Middle frontal gyrus (tissue), 1 donor: ENCODE results near the gene ZNF740.
A peak's percentile ranks its signal among the peaks of the same experiment; 100 is the strongest.
"Not testable (repeated sequence)": the region's sequence is repeated elsewhere in the genome, so short reads cannot be mapped to it uniquely, and the experiment has no call there.

Experiments used
- DNase-seq: peaks from one replicate; pipeline ENCODE4 v3.0.0-alpha.2; 2015; ENCODE audit warnings: low spot score; ENCODE audit errors: extremely low spot score

The ZNF740 gene

DNA sequence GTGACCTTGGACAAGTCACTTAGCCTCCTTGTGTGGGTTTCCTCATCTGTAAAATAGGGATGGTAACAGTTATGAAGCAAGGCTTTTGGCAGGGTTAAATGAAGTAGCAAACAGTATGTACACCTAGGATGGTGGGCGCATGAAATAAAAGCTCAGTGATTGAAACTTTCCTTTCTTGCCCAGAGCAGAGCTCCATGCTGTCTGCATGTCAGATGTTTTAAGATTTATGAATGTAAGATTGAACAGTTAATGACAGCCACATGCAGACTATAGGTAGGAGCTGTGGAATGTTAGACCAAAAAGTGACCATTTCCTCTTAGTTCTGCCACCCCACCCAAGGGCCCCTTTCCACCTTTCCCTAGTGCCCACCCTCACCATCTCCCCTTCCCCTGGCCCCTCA lies 14.5 kb downstream of the ZNF740 start:
- no peak for DNase-seq

DNA sequence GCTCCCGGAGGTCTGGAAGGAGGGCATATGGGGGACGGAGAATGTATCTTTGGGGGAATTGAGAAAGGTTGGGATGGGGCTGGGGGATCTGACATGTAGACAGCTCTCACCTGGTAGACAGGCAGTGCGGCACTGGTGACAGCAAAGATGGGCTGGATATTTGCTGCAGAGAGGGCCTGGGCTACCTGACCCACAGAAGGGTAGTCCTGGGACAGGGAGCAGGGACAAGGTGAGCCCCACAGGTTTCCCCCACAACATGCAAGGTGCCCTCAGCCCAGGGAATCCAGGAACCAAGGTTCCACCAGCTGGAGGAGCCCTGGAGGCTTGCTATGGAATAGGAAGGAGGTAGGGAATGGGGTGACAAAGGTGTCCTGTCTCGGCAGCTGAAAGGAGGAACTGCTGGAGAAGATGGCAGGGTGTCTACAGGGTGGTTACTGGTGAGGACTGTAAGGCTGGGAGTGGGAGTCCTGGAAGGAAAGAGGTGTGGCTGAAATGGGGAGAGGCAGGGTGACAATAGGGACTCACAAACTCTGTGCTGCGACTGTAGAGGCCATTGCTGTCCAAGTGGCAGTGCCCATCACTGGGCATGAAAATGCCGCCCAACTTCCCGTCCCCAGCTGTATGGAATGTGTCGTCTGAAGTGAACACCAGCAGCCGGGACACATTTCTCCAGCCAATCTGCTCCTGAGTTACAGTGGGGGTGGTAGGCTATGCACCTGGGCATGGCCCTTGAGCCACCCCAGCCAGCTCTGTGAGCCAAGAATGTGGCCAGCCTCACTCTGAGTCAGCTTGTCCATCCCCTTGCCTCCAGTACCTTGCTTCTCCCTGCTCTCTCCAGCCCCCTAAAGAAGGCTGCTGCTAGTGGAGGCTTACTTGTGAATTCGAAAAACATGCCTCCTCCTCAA lies 15.2 kb downstream of the ZNF740 start:
- no peak for DNase-seq

DNA sequence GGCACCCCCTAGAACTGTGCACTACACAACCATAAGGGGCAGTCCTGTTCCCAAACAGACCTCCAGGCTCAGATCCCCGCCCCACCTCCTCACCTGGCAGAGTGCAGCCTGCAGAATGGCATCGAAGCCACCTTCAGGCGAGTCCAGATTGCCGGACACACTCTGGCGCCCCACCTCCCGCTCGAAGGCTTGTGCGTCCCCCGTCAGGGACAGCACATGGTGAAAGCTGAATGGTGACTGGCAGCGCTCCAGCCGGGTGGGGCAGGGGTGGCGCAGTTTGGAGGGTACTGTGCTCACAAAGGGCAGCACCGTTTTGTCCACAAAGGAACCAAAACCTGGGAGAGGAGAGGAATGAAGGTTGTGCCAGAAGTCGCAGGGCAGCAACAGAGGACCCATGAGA lies 16.0 kb downstream of the ZNF740 start:
- DNase-seq = no peak

GRCh38 chr12:53197011-53197640 lies 16.6 kb downstream of the ZNF740 start:
- no peak for DNase-seq

GRCh38 chr12:53198486-53199110 lies 18.1 kb downstream of the ZNF740 start:
- DNase-seq = no peak

GRCh38 chr12:53199700-53200099 lies 19.2 kb downstream of the ZNF740 start:
- no peak for DNase-seq

- no peak for DNase-seq
These were observed 19.6 kb downstream of the ZNF740 start for GRCh38 chr12:53200107-53200457.

GRCh38 chr12:53200458-53201176 lies 20.1 kb downstream of the ZNF740 start:
- no peak for DNase-seq

GRCh38 chr12:53201177-53201541 lies 20.6 kb downstream of the ZNF740 start:
- no peak for DNase-seq

DNA sequence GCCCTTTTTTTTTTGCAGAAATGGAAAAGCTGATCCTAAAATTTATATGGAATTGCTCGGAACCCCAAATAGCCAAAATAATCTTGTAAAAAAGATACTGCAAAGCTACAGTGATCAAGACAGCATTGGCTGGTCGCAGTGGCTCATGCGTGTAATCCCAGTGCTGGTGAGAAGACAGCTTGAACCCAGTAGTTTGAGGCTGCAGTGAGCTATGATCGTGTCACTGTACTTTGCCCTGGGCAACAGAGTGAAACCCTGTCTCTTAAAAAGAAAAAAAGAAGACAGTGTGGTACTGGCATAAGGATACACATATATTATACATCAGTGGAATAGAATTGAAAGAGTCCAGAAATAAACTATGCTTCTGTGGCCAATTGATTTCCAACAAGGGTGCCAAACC lies 21.1 kb downstream of the ZNF740 start:
- DNase-seq = no peak

GRCh38 chr12:53202316-53202715 lies 21.8 kb downstream of the ZNF740 start:
- not testable (repeated sequence) for DNase-seq

DNA sequence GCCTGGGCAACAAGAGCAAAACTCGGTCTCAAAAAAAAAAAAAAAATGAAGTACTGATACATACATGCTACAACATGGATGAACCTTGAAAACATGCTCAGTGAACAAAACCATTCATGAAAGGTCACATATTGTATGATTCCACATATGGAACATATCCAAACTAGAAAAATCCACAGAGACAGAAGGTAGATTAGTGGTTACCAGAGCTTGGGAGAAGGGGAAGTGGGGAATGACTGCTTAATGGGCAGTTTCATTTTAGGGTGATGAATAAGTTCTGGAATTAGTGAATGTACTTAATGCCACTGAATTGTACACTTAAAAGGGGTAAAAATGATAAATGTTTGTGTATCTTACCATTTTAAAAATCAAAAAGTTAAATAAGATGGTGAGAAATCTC lies 23.8 kb downstream of the ZNF740 start:
- no peak for DNase-seq

- DNase-seq = no peak
These were observed 25.4 kb downstream of the ZNF740 start for GRCh38 chr12:53205747-53206419.

- DNase-seq = no peak
These were observed 26.5 kb downstream of the ZNF740 start, which contains the start of gene ITGB7 for GRCh38 chr12:53207042-53207441. ITGB7 (minus strand) TSS chr12:53207251; CDS start chr12:53200443, 6,808 bp downstream.

- no peak for DNase-seq
These were observed 27.9 kb downstream of the ZNF740 start for GRCh38 chr12:53208435-53208834.

- no peak for DNase-seq
These were observed 28.4 kb downstream of the ZNF740 start for GRCh38 chr12:53208877-53209463.

- no peak for DNase-seq
These were observed 30.3 kb downstream of the ZNF740 start for GRCh38 chr12:53210843-53211242.

DNA sequence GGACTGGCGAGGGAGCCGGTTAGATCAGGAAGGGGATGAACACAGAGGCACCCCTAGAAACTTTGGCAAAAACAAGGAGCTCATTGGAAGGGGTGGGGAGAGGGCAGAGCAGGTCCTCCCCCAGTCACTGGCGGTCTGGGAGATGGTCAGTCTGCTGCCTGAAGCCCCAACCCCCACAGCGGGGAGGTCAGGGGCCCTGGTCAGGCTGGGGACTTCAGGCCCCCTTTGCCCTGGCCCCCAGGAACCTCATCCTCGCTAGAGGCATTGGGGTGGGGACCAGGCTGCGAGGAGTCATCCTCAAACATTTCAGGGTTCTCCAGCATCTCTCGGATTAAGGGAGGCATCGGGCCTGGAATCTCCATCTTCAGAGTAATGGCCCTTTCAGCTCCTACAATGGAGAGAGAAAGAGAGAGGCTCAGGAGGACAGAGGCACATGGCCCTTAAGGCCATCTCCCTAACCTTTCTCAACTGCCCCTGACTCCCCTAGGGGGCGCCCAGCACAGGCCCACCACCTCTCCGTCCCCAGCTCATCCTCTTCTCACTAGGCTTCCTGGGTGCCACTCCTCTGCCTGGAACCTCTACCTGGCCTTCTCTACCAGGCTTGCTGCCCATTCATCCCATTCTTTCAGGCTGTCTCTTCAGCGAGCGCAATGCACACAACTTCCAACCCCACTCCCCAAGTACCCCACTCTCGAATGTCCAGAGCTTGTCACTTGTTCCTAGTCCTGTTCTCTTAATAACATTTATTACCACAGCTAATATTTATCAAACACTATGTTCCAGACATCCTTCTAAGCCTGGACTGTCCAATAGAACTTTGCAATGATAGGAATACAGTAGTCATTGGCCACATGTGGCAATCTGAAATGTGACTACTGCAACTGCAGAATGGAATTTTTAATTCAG lies 31.2 kb downstream of the ZNF740 start:
- DNase-seq = no peak

DNA sequence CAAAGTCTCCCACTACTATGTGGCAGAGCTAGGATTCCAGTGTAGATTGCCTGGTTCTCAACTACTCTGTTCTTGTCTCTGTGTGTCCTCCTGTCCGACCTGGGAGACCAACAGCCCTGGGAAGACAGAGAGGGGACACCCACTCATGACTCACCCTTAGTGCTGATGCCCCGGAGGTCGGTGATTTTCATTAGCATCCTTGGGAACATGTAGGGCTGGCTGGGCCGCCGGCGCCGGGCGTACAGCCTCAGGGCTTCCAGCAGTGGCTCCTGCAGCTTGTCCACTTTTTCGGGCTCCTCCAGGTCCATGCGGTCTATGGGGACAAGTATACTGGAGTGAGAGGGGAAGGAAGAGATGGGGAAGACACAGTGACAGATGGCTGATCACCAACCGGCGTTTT lies 32.4 kb downstream of the ZNF740 start:
- no peak for DNase-seq

DNA sequence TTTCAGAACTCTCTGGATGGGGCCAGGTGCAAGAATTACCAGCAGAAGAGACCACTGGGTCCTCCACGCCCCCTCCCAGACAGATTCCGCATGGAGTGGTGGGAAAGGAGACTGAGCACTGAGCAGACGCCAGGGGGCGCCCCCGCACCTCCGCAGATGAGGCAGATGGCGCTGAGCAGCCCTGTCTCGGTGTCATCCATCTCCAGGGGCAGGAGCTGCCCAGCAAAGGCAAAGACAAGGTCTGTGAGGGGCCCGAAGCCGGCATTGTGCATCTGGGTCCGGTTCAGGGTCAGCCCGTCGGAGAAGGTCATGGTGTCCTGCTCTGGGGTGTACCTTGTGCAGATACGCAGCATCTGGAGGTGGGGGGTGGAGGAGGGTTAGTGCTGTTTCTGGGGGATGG lies 32.8 kb downstream of the ZNF740 start:
- peak; percentile 66 for DNase-seq
